GM12801 (cell line): ENCODE data around the gene MIER2.

Source experiments
- CTCF ChIP-seq: IDR thresholded peaks from one replicate; pipeline ENCODE4 v1.5.1; 2011; ENCODE audit warnings: control low read depth; ENCODE audit not compliant: insufficient read length; ENCODE audit errors: extremely low read depth

MIER2 gene

GRCh38 chr19:308471-309205, 36.0 kb downstream of the MIER2 start:
- TF ChIP-seq CTCF: no peak

GRCh38 chr19:307793-308420, 36.7 kb downstream of the MIER2 start:
- TF ChIP-seq CTCF: no peak

GRCh38 chr19:307111-307531, 37.5 kb downstream of the MIER2 start:
- no peak for TF ChIP-seq CTCF

- TF ChIP-seq CTCF: no peak
Measured at GRCh38 chr19:306151-306900, 38.3 kb downstream of the MIER2 start.

- no peak for TF ChIP-seq CTCF
Measured at GRCh38 chr19:305240-306150, 39.1 kb downstream of the MIER2 start.

- no peak for TF ChIP-seq CTCF
Measured at GRCh38 chr19:296476-297225, 47.9 kb downstream of the MIER2 start.
